Esophagus squamous epithelium (tissue), 4 donors: Measurements from ENCODE around the gene FZR1.

ENCODE experiments used
- POLR2A ChIP-seq, 4 donors: fragments of 450-650 bp; IDR thresholded peaks; one replicate each; pipeline ENCODE4 v1.6.1; 2017; ENCODE audit warnings: antibody characterized with exemption in 4 of 4, mild to moderate bottlenecking in 4 of 4, moderate library complexity in 3 of 4
- TF ChIP-seq, protein P1 (sequence below), 6 experiments: fragments of 450-650 bp in 4 of 6; fragments of 200-600 bp in 2 of 6; sonication (generic) in 2 of 6; IDR thresholded peaks; one replicate each; pipeline ENCODE4 v1.5.1; 2016 to 2019; ENCODE audit warnings: antibody characterized with exemption in 6 of 6, mild to moderate bottlenecking in 4 of 6, moderate library complexity in 4 of 6

GRCh38 chr19:3491396-3492119 lies 14.6 kb upstream of the FZR1 start:
- TF ChIP-seq POLR2A (IDR thresholded peaks at IDR 0.05) = no peak
- TF ChIP-seq, protein P1, sequence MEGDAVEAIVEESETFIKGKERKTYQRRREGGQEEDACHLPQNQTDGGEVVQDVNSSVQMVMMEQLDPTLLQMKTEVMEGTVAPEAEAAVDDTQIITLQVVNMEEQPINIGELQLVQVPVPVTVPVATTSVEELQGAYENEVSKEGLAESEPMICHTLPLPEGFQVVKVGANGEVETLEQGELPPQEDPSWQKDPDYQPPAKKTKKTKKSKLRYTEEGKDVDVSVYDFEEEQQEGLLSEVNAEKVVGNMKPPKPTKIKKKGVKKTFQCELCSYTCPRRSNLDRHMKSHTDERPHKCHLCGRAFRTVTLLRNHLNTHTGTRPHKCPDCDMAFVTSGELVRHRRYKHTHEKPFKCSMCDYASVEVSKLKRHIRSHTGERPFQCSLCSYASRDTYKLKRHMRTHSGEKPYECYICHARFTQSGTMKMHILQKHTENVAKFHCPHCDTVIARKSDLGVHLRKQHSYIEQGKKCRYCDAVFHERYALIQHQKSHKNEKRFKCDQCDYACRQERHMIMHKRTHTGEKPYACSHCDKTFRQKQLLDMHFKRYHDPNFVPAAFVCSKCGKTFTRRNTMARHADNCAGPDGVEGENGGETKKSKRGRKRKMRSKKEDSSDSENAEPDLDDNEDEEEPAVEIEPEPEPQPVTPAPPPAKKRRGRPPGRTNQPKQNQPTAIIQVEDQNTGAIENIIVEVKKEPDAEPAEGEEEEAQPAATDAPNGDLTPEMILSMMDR (IDR thresholded peaks at IDR 0.05) = no peak
